Suppressor macrophage treated with lipopolysaccharide for 4 hours (primary cell): ENCODE data around the gene ZNF664.

ENCODE experiments used
- DNase-seq: peaks from one replicate; pipeline ENCODE4 v3.0.0-alpha.2; 2020

The ZNF664 gene

GRCh38 chr12:123960029-123960735 is 12.8 kb upstream of the ZNF664 start:
- no peak for DNase-seq

- DNase-seq, result no peak
Measured at GRCh38 chr12:123960856-123961255, 12.2 kb upstream of the ZNF664 start.

- DNase-seq, result no peak
Measured at GRCh38 chr12:123961585-123962345, 11.2 kb upstream of the ZNF664 start.

GRCh38 chr12:123962513-123962912 is 10.5 kb upstream of the ZNF664 start:
- no peak for DNase-seq

- DNase-seq, result no peak
Measured at GRCh38 chr12:123963821-123964220, 9.2 kb upstream of the ZNF664 start.

GRCh38 chr12:123965382-123965781 is 7.6 kb upstream of the ZNF664 start:
- DNase-seq, result no peak

GRCh38 chr12:123966596-123966995 is 6.4 kb upstream of the ZNF664 start:
- DNase-seq, result no peak

GRCh38 chr12:123967121-123967586 is 5.9 kb upstream of the ZNF664 start:
- no peak for DNase-seq

GRCh38 chr12:123971449-123971769 is 1.6 kb upstream of the ZNF664 start:
- DNase-seq, result no peak

GRCh38 chr12:123971770-123972456 is 1.1 kb upstream of the ZNF664 start:
- peak; percentile 14 for DNase-seq

- peak; percentile 17 for DNase-seq
Measured at GRCh38 chr12:123973552-123974341, 732 bp downstream of the ZNF664 start.

GRCh38 chr12:123976227-123976826 is 3.3 kb downstream of the ZNF664 start:
- no peak for DNase-seq

- DNase-seq, result no peak
Measured at GRCh38 chr12:123979566-123979965, 6.6 kb downstream of the ZNF664 start.

- DNase-seq, result no peak
Measured at GRCh38 chr12:123982269-123982668, 9.3 kb downstream of the ZNF664 start.

GRCh38 chr12:123983822-123984485 is 10.9 kb downstream of the ZNF664 start:
- peak; percentile 75 for DNase-seq

GRCh38 chr12:123984903-123985302 is 11.9 kb downstream of the ZNF664 start:
- no peak for DNase-seq

- peak; percentile 9 for DNase-seq
Measured at GRCh38 chr12:123986374-123986965, 13.5 kb downstream of the ZNF664 start.

- no peak for DNase-seq
Measured at GRCh38 chr12:123987022-123987421, 14.0 kb downstream of the ZNF664 start.

GRCh38 chr12:123989168-123989567 is 16.2 kb downstream of the ZNF664 start:
- DNase-seq, result no peak

GRCh38 chr12:123989753-123990152 is 16.7 kb downstream of the ZNF664 start:
- DNase-seq, result no peak

- DNase-seq, result no peak
Measured at GRCh38 chr12:123990511-123990910, 17.5 kb downstream of the ZNF664 start.
